Lower leg skin (tissue), 3 donors: ENCODE measurements around the gene SLC5A10.

Experiments
- CTCF ChIP-seq, 3 donors: fragments of 450-650 bp; IDR thresholded peaks; one replicate each; pipeline ENCODE4 v1.5.1; 2016; ENCODE audit warnings: antibody characterized with exemption in 3 of 3, mild to moderate bottlenecking in 3 of 3, moderate library complexity in 2 of 3
- POLR2A ChIP-seq, 2 donors: fragments of 450-650 bp; IDR thresholded peaks; one replicate each; pipeline ENCODE4 v1.6.1; 2016 to 2017; ENCODE audit warnings: antibody characterized with exemption in 2 of 2, mild to moderate bottlenecking in 1 of 2, moderate library complexity in 1 of 2

GRCh38 chr17:18999394-18999793 is 47.4 kb downstream of the SLC5A10 start:
- TF ChIP-seq CTCF (IDR thresholded peaks at IDR 0.05) (no peak), POLR2A (IDR thresholded peaks at IDR 0.05) (no peak)
